Trophoblast cell (in vitro differentiated cells and primary cell): ENCODE data around the gene C10orf71.

ENCODE experiments used
- DNase-seq, 2 donors: peaks; one replicate each; pipeline ENCODE4 v3.0.0-alpha.2; 2016
- H2AFZ ChIP-seq: 2 replicates; pipeline ENCODE4 v1.6.1; 2013; ENCODE audit warnings: low read length, moderate library complexity, mild to moderate bottlenecking; ENCODE audit not compliant: insufficient read depth, poor library complexity
- H2AK5ac ChIP-seq: 2 replicates; pipeline ENCODE4 v1.6.1; 2013; ENCODE audit warnings: mild to moderate bottlenecking, low read length
- H2BK120ac ChIP-seq: 2 replicates; pipeline ENCODE4 v1.6.1; 2013; ENCODE audit warnings: low read length, mild to moderate bottlenecking, moderate library complexity; ENCODE audit not compliant: insufficient read depth, poor library complexity
- H2BK12ac ChIP-seq: 2 replicates; pipeline ENCODE4 v1.6.1; 2013; ENCODE audit warnings: mild to moderate bottlenecking, low read length, moderate library complexity
- H2BK5ac ChIP-seq: 2 replicates; pipeline ENCODE4 v1.6.1; 2013; ENCODE audit warnings: low read length, low read depth, moderate library complexity, mild to moderate bottlenecking; ENCODE audit not compliant: poor library complexity
- H3K14ac ChIP-seq: 2 replicates; pipeline ENCODE4 v1.6.1; 2013; ENCODE audit warnings: mild to moderate bottlenecking, low read length
- H3K18ac ChIP-seq: 2 replicates; pipeline ENCODE4 v1.6.1; 2013; ENCODE audit warnings: mild to moderate bottlenecking, low read length
- H3K23ac ChIP-seq: 2 replicates; pipeline ENCODE4 v1.6.1; 2013; ENCODE audit warnings: low read length
- H3K27ac ChIP-seq: 2 replicates; pipeline ENCODE4 v1.5.1; 2013; ENCODE audit warnings: low read depth, mild to moderate bottlenecking, inconsistent platforms, low read length, moderate library complexity
- H3K27me3 ChIP-seq: 2 replicates; pipeline ENCODE4 v1.6.1; 2013; ENCODE audit warnings: inconsistent platforms, mild to moderate bottlenecking, low read length, moderate library complexity; ENCODE audit not compliant: insufficient read depth
- H3K36me3 ChIP-seq, 2 experiments: 1 replicate in 1 of 2; 2 replicates in 1 of 2; pipeline ENCODE4 v1.6.1; 2013; ENCODE audit warnings: low read length in 2 of 2, mild to moderate bottlenecking in 2 of 2, moderate library complexity in 1 of 2; ENCODE audit not compliant: insufficient read depth in 2 of 2, control insufficient read depth in 1 of 2
- H3K4ac ChIP-seq: 2 replicates; pipeline ENCODE4 v1.6.1; 2013; ENCODE audit warnings: low read depth, mild to moderate bottlenecking, low read length, moderate library complexity
- H3K4me1 ChIP-seq, 2 experiments: 1 replicate in 1 of 2; 2 replicates in 1 of 2; pipeline ENCODE4 v1.6.1; 2013; ENCODE audit warnings: low read length in 2 of 2, mild to moderate bottlenecking in 2 of 2, moderate library complexity in 1 of 2; ENCODE audit not compliant: insufficient read depth in 2 of 2, control insufficient read depth in 1 of 2
- H3K4me2 ChIP-seq: 2 replicates; pipeline ENCODE4 v1.6.1; 2013; ENCODE audit warnings: inconsistent platforms, mild to moderate bottlenecking, low read length, moderate library complexity
- H3K4me3 ChIP-seq: 2 replicates; pipeline ENCODE4 v1.5.1; 2013; ENCODE audit warnings: mild to moderate bottlenecking, low read depth, low read length, inconsistent platforms
- H3K79me1 ChIP-seq: one replicate; pipeline ENCODE4 v1.6.1; 2013; ENCODE audit warnings: low read length
- H3K79me2 ChIP-seq: 2 replicates; pipeline ENCODE4 v1.6.1; 2013; ENCODE audit warnings: low read length, mild to moderate bottlenecking; ENCODE audit not compliant: control insufficient read depth, insufficient read depth, poor library complexity
- H3K9ac ChIP-seq: 2 replicates; pipeline ENCODE4 v1.6.1; 2013; ENCODE audit warnings: mild to moderate bottlenecking, low read length
- H3K9me3 ChIP-seq: 2 replicates; pipeline ENCODE4 v1.6.1; 2013; ENCODE audit warnings: low read depth, mild to moderate bottlenecking, control low read depth, inconsistent platforms, low read length; ENCODE audit not compliant: insufficient read depth
- H4K12ac ChIP-seq: 2 replicates; pipeline ENCODE4 v1.6.1; 2013; ENCODE audit warnings: low read depth, mild to moderate bottlenecking, low read length, moderate library complexity
- H4K8ac ChIP-seq: 2 replicates; pipeline ENCODE4 v1.6.1; 2013; ENCODE audit warnings: low read depth, mild to moderate bottlenecking, low read length, moderate library complexity
- H4K91ac ChIP-seq: one replicate; pipeline ENCODE4 v1.6.1; 2013; ENCODE audit warnings: low read depth, mild to moderate bottlenecking, low read length, moderate library complexity
- WGBS: extraction: QIAGEN DNeasy Blood & Tissue Kit; methylation state at CpG from one replicate; pipeline ENCODE4 v1.1.7; 2013; ENCODE audit warnings: missing lambda C conversion rate; ENCODE audit not compliant: insufficient read length, insufficient coverage; ENCODE audit errors: extremely low coverage; 5-methylcytosine and 5-hydroxymethylcytosine counted together

The C10orf71 gene

DNA sequence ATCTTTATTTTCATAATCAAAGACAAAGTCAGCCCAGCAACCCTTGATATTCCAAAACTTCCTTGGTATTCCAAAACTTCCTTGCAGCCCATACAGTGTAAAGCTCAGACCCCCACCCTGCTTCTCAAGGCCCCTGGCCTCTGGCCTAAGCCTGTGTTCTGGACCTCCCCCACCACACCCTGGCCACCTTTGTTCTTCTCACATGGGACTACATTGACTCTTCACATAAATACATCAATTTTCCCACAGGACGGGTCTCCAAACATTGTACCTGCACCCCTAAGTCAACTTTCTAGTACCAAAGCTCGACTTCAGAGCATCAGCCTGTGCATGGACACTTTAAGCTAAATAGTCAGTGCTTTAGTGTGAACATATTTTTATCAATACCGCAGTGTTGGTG is 56.3 kb downstream of the C10orf71 start:
- no peak overlapping the region for H2BK12ac ChIP-seq
- H2BK5ac ChIP-seq: no peak overlapping the region
- no peaks in the 10 kb centered on the region for H3K36me3 ChIP-seq
- no peak overlapping the region for H4K8ac ChIP-seq
- H3K79me2 ChIP-seq: no peaks in the 10 kb centered on the region
- no peak overlapping the region for H2BK120ac ChIP-seq
- H4K12ac ChIP-seq: no peak overlapping the region
- H3K9ac ChIP-seq: no peak overlapping the region
- peaks cover 5 to 6% of the 10 kb centered on the region in 2 experiments for H3K4me1 ChIP-seq
- no peak overlapping the region for H2AFZ ChIP-seq
- no peak overlapping the region for H3K18ac ChIP-seq
- no peak overlapping the region for H3K4ac ChIP-seq
- H2AK5ac ChIP-seq: no peak overlapping the region
- H3K4me2 ChIP-seq: no peak overlapping the region
- H3K23ac ChIP-seq: no peak overlapping the region
- peaks cover 7% of the 10 kb centered on the region for H3K9me3 ChIP-seq
- H3K14ac ChIP-seq: no peak overlapping the region
- no peaks in the 10 kb centered on the region for H3K79me1 ChIP-seq
- WGBS: no CpG with 5 or more reads among the region's 3 CpGs
- H3K27me3 ChIP-seq: no peaks in the 10 kb centered on the region
- no peak overlapping the region for H3K4me3 ChIP-seq
- H4K91ac ChIP-seq: no peak overlapping the region
- DNase-seq: no peak
- H3K27ac ChIP-seq: no peak overlapping the region

DNA sequence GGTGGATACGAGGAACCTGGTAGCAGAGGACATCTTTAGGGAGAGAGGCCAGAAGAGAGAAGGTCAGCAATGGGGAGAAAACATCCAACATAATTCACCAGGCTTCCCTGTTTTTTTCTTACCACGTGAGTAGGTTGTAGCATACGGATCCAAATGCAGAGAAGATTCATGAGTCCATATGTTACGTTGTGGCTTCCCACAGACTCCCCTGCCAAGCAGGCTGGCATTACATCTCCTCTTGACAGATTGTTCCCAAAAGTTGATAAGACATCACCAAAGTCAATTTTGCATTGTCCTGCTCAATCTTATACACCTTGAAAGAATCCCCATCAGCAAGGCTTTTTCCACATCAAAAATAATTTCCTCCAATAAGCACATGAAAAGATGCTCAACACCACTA is 57.2 kb downstream of the C10orf71 start:
- H3K4ac ChIP-seq: no peak overlapping the region
- no peak overlapping the region for H3K14ac ChIP-seq
- H3K9ac ChIP-seq: no peak overlapping the region
- no peak overlapping the region for H2AFZ ChIP-seq
- H4K12ac ChIP-seq: no peak overlapping the region
- peaks cover 5% of the 10 kb centered on the region for H3K79me1 ChIP-seq
- no peak overlapping the region for H2BK120ac ChIP-seq
- DNase-seq: no peak
- no peaks in the 10 kb centered on the region for H3K27me3 ChIP-seq
- H3K18ac ChIP-seq: no peak overlapping the region
- peaks cover 12 to 14% of the 10 kb centered on the region in 2 experiments for H3K4me1 ChIP-seq
- no peak overlapping the region for H2BK12ac ChIP-seq
- no peak overlapping the region for H3K4me2 ChIP-seq
- no peak overlapping the region for H3K4me3 ChIP-seq
- no peak overlapping the region for H4K8ac ChIP-seq
- H3K27ac ChIP-seq: no peak overlapping the region
- H3K79me2 ChIP-seq: peaks cover 3% of the 10 kb centered on the region
- no peak overlapping the region for H2BK5ac ChIP-seq
- no peak overlapping the region for H2AK5ac ChIP-seq
- H3K23ac ChIP-seq: no peak overlapping the region
- no peak overlapping the region for H4K91ac ChIP-seq
- peaks cover 1% of the 10 kb centered on the region for H3K9me3 ChIP-seq
- no CpG with 5 or more reads among the region's 4 CpGs for WGBS
- no peaks in the 10 kb centered on the region for H3K36me3 ChIP-seq

DNA sequence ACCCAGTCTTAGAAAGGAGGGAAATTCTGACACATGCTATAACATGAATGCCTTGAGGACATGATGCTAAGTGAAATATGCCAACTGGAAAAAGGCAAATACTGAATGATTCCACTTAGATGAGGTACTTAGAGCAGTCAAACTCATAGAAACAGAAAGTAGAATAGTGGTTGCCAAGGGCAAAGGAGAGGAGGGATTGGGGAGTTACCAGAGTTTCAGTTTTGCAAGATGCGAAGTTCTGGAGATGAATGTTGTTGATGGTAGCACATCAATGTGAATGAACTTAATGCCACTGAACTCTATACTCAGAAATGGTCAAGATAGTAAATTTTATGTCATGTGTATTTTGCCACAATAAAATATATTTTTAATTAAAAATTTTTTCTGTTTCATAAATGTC is 58.0 kb downstream of the C10orf71 start:
- Histone ChIP-seq H3K9ac (no peak overlapping the region), H3K27ac (no peak overlapping the region), H4K12ac (no peak overlapping the region), H3K79me2 (peaks cover 3% of the 10 kb centered on the region), H3K36me3 (no peaks in the 10 kb centered on the region), H3K18ac (no peak overlapping the region), H3K4me2 (no peak overlapping the region), H2AFZ (no peak overlapping the region), H4K8ac (no peak overlapping the region), H3K79me1 (peaks cover 5% of the 10 kb centered on the region), H3K4ac (no peak overlapping the region), H3K14ac (no peak overlapping the region), H3K23ac (no peak overlapping the region), H2BK5ac (no peak overlapping the region), H3K4me1 (peaks cover 12 to 14% of the 10 kb centered on the region in 2 experiments), H2AK5ac (no peak overlapping the region), H2BK120ac (no peak overlapping the region), H4K91ac (no peak overlapping the region), H2BK12ac (no peak overlapping the region), H3K9me3 (no peaks in the 10 kb centered on the region), H3K4me3 (no peak overlapping the region), H3K27me3 (no peaks in the 10 kb centered on the region)
- no peak for DNase-seq
- no CpG with 5 or more reads among the region's 1 CpG for WGBS

DNA sequence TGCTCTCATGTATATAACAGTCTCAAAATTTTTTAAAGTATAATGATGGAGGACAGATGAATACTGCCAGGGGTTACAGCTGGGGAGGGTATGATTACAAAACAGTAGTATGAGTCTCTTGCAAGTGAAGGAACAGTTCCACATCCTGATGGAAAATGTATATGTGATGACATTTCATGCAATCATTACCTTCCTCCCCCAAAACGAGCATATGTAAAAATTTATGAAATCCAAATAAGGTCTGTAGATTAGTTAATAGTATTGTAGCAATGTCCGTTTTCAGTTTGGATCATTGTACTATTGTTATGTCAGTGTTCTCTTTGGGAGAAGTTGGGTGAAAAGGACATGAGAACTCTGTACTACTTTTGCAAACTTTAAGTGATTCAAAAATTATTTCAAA is 58.9 kb downstream of the C10orf71 start:
- Histone ChIP-seq H4K91ac (no peak overlapping the region), H3K9me3 (no peaks in the 10 kb centered on the region), H3K27me3 (no peaks in the 10 kb centered on the region)

More for the DNA sequence above, 58.9 kb downstream of the C10orf71 start:
- peaks cover 5% of the 10 kb centered on the region for H3K79me1 ChIP-seq
- H3K4me2 ChIP-seq: no peak overlapping the region
- no peak overlapping the region for H4K8ac ChIP-seq
- no peak overlapping the region for H2BK12ac ChIP-seq
- H2BK120ac ChIP-seq: no peak overlapping the region
- H3K4me1 ChIP-seq: peaks cover 12 to 14% of the 10 kb centered on the region in 2 experiments
- H3K23ac ChIP-seq: no peak overlapping the region
- WGBS: no CpG with 5 or more reads among the region's 2 CpGs
- H3K36me3 ChIP-seq: no peaks in the 10 kb centered on the region
- no peak overlapping the region for H2BK5ac ChIP-seq
- H3K79me2 ChIP-seq: peaks cover 3% of the 10 kb centered on the region
- no peak overlapping the region for H2AK5ac ChIP-seq
- H3K27ac ChIP-seq: no peak overlapping the region
- no peak overlapping the region for H4K12ac ChIP-seq
- H3K4me3 ChIP-seq: no peak overlapping the region
- H3K14ac ChIP-seq: no peak overlapping the region
- H3K4ac ChIP-seq: no peak overlapping the region
- no peak for DNase-seq
- H3K18ac ChIP-seq: no peak overlapping the region
- no peak overlapping the region for H3K9ac ChIP-seq
- no peak overlapping the region for H2AFZ ChIP-seq
